HepG2 (cell line): ENCODE data around the gene GAN. TPM values are rescaled to one million over a fixed set of nuclear protein-coding genes. Genes with fewer than 3 reads are reported as not detected.

Experiments used
- AHDC1 ChIP-seq: sonication (generic); formaldehyde crosslinking; IDR thresholded peaks from 2 replicates; pipeline ENCODE4 v1.5.1; 2020; ENCODE audit warnings: mild to moderate bottlenecking, missing genetic modification reagents, borderline replicate concordance
- CCAR2 ChIP-seq: fragments of 200-400 bp; formaldehyde crosslinking; optimal IDR thresholded peaks from 2 replicates; pipeline ENCODE3; 2018; ENCODE audit warnings: low read depth, mild to moderate bottlenecking, low read length, moderate library complexity
- GFI1 ChIP-seq: sonication (generic); formaldehyde crosslinking; IDR thresholded peaks from 2 replicates; pipeline ENCODE4 v1.5.0; 2020; ENCODE audit warnings: missing genetic modification reagents, mild to moderate bottlenecking, borderline replicate concordance
- GTF3A ChIP-seq: sonication (generic); formaldehyde crosslinking; conservative IDR thresholded peaks from 2 replicates; pipeline ENCODE4 v1.4.0; 2020; ENCODE audit warnings: mild to moderate bottlenecking, missing genetic modification reagents
- IKZF4 ChIP-seq: sonication (generic); formaldehyde crosslinking; IDR thresholded peaks from 2 replicates; pipeline ENCODE4 v1.5.1; 2020; ENCODE audit warnings: borderline replicate concordance, mild to moderate bottlenecking, low read depth, missing genetic modification reagents; ENCODE audit errors: not compliant biosample characterization
- KLF12 ChIP-seq: sonication (generic); formaldehyde crosslinking; IDR thresholded peaks from 2 replicates; pipeline ENCODE4 v1.4.0; 2020; ENCODE audit warnings: missing genetic modification reagents, borderline replicate concordance
- KLF16 ChIP-seq, 2 experiments: sonication (generic) in 1 of 2; formaldehyde crosslinking in 1 of 2; IDR thresholded peaks; 2 replicates each; pipeline versions ENCODE4 v1.6.1 to v1.8.0; 2016 to 2023; ENCODE audit warnings: missing genetic modification reagents in 2 of 2, missing compliant biosample characterization in 1 of 2
- NBN ChIP-seq: fragments of 450-650 bp; conservative IDR thresholded peaks from 2 replicates; pipeline ENCODE4 v1.6.1; 2017
- RFXAP ChIP-seq: sonication (generic); formaldehyde crosslinking; IDR thresholded peaks from 2 replicates; pipeline ENCODE4 v1.4.0; 2020; ENCODE audit warnings: missing genetic modification reagents, borderline replicate concordance
- SIN3B ChIP-seq: fragments of 150-350 bp; IDR thresholded peaks from 2 replicates; pipeline ENCODE4 v1.6.1; 2014; ENCODE audit warnings: low read length
- SMC3 ChIP-seq: IDR thresholded peaks from 2 replicates; pipeline ENCODE4 v1.6.1; 2011; ENCODE audit warnings: low read length, improper control_type of control experiment
- SRSF9 ChIP-seq: fragments of 200-400 bp; formaldehyde crosslinking; IDR thresholded peaks from 2 replicates; pipeline ENCODE4 v1.6.1; 2018; ENCODE audit warnings: borderline replicate concordance, mild to moderate bottlenecking, low read depth, low read length; ENCODE audit not compliant: insufficient read depth, poor library complexity, severe bottlenecking
- TFE3 ChIP-seq: IDR thresholded peaks from 2 replicates; pipeline ENCODE4 v1.6.1; 2016
- ZBTB44 ChIP-seq: sonication (generic); formaldehyde crosslinking; IDR thresholded peaks from 2 replicates; pipeline ENCODE4 v1.4.0; 2020; ENCODE audit warnings: missing genetic modification reagents
- ZNF260 ChIP-seq: sonication (generic); formaldehyde crosslinking; IDR thresholded peaks from 2 replicates; pipeline ENCODE4 v1.4.0; 2020; ENCODE audit warnings: missing genetic modification reagents, low read depth, mild to moderate bottlenecking, borderline replicate concordance
- ZNF441 ChIP-seq: sonication (generic); formaldehyde crosslinking; IDR thresholded peaks from 2 replicates; pipeline ENCODE4 v1.7.0; 2021; ENCODE audit warnings: missing genetic modification reagents, borderline replicate concordance
- ZNF747 ChIP-seq: sonication (generic); formaldehyde crosslinking; IDR thresholded peaks from 2 replicates; pipeline ENCODE4 v1.8.1; 2023; ENCODE audit warnings: missing genetic modification reagents, mild to moderate bottlenecking, borderline replicate concordance
- polyA plus RNA-seq, 8 experiments: library from polyadenylated mRNA; depleted of rRNA in 3 of 8; stranded (reverse) in 7 of 8; unstranded in 1 of 8; fragments of >200 nt; fragmentation: Illumina TruSeq in 4 of 8; extraction: Trizol in 4 of 8; gene quantifications; 2 replicates each; pipeline versions ENCODE4 v1.2.1 to v1.2.3, GENCODE V29; 2011 to 2016; ENCODE audit warnings: low read depth in 4 of 8, missing spikeins in 1 of 8, mixed read lengths in 1 of 8; ENCODE audit not compliant: insufficient read depth in 1 of 8
- total RNA-seq, 5 experiments: library from RNA; depleted of rRNA; stranded (reverse); fragments of >200 nt; fragmentation: Illumina TruSeq; extraction: Trizol; gene quantifications; 2 replicates each; pipeline ENCODE4 v1.2.3, GENCODE V29; 2016; ENCODE audit warnings: low read depth in 1 of 5

Gene GAN
- total and polyA plus RNA-seq, 2 of the 13 experiments (the other 11 are each of a cell fraction or from before 2014, with no cell fraction given), result 4.3 to 11.0 TPM

GRCh38 chr16:81314603-81315270 is at the start of gene GAN (continued):
- TF ChIP-seq KLF12 (CRISPR knock-in tag) (0 out of 2 replicates have a peak, but pooled peaks have one; percentile 51), KLF16 (CRISPR knock-in tag; IDR thresholded peaks at IDR 0.05) (peak in 1 of 2 experiments; percentile 86; a peak in 2 of 4 replicates), IKZF4 (CRISPR knock-in tag) (peak; percentile 91), TFE3 (CRISPR knock-in tag) (peak; percentile 79), SRSF9 (no peak), ZBTB44 (CRISPR knock-in tag) (no peak), SMC3 (no peak), NBN (no peak), GTF3A (CRISPR knock-in tag) (peak; percentile 96; the same call in 1 of the 2 replicates), GFI1 (CRISPR knock-in tag) (no peak; the same call in 1 of the 2 replicates), ZNF747 (peak; percentile 86; the same call in 1 of the 2 replicates), CCAR2 (no peak), ZNF260 (no peak), ZNF441 (CRISPR knock-in tag) (peak; percentile 52; the same call in 1 of the 2 replicates), AHDC1 (CRISPR knock-in tag) (peak; percentile 34; the same call in 1 of the 2 replicates), RFXAP (peak; percentile 91), SIN3B (peak; percentile 85)
